GM21723 (cell line): ENCODE measurements around the gene CYB561D2.

ENCODE experiments used
- ATAC-seq: cut with Tn5 transposase; IDR thresholded peaks from one replicate; pipeline ENCODE4 v1.9.1; 2021; ENCODE audit warnings: mild to moderate bottlenecking, moderate library complexity; ENCODE audit not compliant: unreplicated experiment

The CYB561D2 gene

DNA sequence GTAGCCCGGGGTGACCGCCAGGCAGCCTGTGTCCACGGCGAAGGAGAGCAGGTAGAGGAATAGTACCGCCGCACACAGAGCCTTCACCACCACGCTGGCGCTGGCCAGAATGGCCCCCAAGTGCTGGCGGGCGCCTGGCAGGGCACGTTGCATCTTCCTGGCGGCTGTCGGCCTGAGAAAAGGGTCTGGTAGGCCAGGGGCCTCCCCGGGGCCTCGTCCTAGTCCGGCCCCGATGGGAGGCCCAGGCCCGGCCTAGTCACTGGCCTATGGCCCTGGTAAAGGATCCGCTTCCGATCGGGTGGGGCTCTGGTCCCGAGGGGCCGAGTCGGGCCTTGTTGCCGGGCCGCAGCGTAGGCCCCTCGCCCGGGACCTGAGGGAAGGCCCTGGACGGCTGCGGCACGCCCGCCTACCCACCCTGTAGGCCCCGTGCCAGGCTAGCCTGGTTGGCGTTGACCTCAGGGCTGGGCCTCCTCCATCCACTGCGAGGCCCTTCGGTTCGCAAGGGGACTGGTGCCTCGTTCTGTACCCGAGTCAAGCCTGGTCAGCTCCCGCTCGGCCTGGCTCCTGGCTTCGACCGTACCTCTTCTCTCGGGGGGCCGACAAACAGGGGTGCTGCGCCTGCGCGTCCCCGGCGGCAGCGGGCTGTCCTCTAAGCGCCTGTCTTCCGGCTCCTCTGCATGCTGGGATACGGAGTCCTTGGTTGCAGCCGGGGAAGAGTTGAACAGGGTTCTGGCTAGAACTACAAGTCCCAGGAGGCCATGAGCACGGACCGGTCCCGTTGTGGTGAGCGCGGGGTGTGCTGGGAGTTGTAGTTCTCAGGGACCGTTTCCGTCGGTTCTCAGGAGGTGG lies 8.5 kb downstream of the CYB561D2 start, which contains the start of gene TMEM115:
Gene TMEM115 (minus strand): TSS at position 611 of the 849 bp plus-strand sequence. CDS start 458 bp downstream, at position 153.
- ATAC-seq: peak; percentile 99

DNA sequence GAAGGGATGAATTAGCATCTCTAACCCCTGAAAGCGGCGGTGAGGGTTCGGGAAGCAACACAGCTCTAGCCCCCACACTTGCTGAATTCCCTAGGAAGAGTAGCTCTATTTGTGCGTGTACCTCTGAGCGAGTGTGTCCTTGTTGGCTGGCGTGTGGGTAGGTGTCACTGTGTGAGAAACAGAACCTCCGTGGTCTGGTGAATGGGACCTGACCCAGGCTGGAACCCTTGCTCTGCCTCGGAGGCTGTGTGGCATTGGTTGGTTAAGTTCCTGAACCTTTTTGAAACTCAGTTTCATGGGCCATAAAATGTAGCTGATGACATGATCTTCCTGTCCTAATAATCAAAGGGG lies 9.1 kb downstream of the CYB561D2 start:
- peak; percentile 15 for ATAC-seq

DNA sequence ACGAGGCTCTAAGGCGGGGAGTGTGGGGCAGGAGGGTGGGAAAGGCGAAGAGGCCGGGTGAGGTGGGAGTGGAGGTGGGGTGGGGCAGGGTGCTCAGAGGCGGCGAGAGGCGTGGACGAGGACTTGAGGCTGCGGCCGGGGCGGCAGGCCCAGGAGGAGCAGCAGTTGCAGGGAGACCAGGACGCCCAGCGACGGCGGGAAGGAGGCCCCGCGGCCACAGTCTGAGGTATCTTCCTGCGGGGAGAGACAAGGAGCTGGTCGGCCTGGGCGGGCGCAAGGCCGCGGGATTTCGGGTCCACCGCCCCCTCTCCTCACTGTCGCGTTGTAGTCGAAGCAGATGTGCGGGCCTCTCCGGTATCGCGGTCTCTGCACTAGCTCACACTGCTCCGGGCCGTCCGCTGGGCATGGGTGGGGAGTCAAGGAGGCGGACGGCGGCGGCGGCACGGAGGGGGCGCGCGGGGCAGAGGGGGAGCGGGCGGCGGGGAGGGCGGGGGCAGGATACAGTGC lies 14.0 kb downstream of the CYB561D2 start:
- no peak for ATAC-seq

DNA sequence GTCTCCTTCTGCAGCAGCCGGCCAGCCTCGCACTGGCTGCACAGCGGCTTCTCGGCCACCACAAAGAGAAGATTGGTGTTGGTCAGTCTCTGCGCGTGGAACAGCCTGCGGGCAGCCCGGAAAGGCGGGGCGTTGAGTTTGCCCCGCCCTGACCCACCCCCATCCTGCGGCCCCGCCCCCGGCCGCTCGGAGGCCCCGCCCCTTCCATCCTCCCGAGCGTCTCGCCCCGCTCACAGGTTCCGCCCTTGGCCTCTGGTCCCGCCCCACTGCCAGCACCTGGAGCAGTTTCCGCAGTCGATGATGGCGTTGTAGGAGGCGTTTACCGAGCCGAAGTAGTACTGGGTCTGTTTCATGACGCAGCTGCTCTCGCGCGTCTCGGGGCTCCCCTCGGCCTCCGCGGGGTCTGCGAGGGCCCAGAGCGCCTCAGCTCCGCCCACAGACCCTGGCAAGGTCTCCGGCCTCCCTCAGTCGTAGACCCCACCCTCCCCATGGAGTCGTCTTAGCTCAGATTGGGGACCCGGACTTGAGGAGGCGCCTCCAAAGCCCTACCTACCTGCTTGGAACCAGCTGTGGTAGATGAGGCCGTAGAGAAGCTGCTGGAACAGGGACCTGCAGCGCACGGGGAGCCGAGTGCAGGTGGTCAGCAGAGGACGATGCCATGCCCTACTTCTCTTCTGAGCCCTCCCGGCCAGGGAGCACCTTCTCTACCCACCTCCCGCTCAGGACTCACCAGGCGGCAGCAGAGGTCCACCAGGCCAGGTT lies 14.6 kb downstream of the CYB561D2 start:
- peak; percentile 85 for ATAC-seq

DNA sequence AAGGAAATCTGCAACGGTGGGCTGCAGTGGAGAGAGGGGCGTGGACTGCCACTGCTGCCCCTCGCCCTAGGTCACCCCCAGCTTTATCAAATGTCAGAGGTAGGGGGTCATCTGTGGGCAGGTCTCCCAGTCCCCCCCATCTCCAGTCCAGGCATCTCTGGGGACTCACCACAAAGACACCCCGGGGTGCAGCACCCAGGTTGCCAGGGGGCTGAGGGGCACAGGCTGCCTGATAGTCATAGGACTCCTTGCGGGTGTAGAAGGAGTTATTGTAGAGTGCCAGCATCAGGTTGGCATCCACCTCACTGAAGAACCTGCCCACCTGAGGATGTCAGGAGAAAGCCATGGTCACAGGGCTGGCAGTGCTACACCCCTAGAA lies 15.2 kb downstream of the CYB561D2 start:
- ATAC-seq: no peak

DNA sequence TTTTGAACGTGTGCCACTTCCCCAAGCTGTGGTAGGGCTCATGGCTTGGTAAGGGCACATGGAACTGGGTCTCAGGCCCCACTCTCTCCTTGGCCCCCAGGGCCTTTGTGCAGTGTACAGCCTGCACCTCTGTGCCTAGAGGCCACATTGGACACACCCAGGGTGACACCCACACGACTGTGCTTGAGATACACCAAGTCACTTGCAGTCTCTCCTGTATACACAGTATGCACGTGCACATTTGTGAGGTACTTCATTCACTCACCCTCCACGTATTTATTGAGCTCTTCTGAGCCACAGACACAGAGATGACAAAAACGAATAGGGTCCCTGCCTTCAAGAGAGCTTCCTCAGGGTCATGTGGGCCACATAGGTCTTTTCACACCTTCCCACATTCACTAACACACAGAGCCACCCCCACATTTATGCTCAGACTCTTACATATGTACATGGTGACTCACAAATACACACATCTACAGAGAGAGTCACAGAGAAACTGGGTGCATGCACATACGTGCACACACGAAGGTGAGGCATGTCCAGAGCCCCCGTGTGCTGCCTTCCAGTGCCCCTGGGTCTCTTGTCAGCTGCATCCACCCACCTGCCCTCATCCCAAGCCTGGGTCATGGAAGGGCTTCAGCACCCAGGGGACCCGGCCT lies 18.5 kb downstream of the CYB561D2 start:
- no peak for ATAC-seq

DNA sequence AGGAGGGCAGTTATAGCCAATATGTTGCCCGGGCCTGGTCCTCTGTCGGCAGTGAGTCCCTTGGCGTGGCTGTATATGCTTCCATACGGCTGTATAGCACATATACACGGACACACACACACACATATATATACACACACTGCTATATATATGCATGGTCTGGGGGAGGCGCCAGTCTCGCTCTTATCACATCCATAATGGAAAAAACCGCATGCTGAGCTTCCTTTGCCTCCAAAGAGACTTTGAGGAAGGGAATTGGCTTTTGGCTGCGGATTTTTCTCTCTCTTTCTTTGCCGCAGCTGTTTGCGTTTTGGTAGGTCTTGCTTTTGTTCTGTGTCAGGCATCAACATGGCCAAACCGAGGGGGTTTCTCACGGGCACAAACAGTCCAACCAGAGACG lies 19.9 kb downstream of the CYB561D2 start:
- ATAC-seq: no peak

DNA sequence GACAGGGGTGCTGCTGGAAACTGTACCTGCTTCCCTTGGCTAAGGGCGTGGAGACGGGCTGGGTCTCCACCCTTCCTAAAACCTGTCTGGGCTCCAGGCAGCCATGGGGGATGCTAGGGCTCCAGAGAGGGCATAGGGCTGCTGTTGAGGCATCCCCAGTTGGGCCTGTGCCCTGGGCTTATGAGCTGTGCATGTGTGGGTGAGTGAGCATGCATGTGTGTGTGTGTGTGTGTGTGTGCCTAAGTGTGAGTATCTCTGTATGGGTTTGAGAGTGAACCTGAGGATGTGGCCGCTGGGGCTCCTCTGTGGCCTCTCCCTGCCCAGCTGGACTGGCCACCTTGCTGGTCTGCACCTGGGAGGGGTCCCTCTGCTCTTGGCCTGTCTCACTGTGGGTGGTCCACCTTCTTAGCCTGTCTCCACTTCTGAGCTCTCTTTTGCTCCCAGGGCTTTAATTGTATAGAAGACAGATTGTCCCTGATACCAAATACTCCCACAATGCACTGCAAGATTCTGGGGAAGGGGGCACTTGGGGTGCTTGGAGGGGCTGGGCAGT lies 20.5 kb downstream of the CYB561D2 start:
- no peak for ATAC-seq

DNA sequence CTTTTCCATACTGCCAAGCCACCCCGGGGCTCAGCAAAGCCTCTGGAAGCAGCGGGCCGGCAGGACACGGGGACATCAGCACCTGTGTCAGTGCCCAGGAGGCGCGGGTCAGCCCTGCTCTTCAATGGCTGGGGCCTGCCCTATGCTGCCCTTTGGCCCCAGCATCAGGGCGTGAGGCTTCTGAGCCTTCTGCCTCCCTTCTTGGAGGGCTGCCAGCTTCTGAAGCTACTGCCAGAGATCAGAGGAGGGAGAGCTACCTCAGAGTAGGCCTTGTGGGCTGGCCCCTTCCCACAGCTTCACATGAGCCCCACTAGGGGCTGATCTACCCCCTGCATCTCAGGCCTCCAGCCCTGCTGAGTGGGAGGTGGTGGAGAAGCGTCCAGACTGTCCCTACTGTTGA lies 21.7 kb downstream of the CYB561D2 start:
- ATAC-seq: no peak

DNA sequence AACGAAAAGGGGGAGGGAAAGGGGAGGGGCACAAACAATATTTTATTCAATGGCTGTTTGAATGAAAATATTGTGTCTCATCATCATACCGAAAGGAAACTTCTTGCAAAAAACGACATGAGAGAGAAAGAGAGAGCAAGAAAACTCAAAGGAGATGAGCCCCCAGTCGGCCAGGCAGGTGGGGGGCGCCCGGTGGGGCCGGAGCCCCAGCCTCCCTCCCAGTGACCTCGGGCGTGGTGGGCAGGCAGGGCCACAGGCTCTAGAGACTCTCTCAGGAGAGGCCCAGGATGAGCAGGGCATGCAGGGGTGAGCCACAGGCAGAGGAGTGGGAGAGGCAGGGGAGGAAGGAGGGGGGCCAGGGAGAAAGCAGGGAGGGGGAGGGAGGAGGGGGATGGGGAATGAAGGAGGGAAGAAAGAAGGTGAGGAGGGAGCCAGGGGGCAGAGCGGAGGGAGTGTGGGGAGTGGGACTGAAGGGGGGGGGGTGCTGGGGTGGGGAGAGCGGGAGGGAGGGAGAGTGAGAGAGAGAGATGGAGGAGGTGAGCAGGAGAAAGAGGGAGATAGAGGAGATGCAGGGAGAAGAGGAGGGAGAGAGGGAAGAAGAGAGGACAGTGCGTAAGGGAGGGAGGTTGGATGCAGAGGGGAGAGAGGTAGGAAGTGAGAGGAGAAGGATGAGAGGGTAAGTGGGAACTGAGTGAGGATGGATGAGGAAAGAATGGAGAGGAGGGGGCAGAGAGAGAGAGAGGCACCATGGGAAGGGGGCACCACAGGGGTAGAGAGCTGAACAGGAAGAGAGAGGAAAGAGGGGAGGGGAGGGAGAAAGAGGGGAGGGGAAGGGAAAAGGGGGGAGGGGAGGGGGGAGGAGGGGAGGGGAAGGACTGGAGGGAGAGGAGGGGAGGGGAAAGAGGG lies 22.7 kb downstream of the CYB561D2 start:
- ATAC-seq: no peak

DNA sequence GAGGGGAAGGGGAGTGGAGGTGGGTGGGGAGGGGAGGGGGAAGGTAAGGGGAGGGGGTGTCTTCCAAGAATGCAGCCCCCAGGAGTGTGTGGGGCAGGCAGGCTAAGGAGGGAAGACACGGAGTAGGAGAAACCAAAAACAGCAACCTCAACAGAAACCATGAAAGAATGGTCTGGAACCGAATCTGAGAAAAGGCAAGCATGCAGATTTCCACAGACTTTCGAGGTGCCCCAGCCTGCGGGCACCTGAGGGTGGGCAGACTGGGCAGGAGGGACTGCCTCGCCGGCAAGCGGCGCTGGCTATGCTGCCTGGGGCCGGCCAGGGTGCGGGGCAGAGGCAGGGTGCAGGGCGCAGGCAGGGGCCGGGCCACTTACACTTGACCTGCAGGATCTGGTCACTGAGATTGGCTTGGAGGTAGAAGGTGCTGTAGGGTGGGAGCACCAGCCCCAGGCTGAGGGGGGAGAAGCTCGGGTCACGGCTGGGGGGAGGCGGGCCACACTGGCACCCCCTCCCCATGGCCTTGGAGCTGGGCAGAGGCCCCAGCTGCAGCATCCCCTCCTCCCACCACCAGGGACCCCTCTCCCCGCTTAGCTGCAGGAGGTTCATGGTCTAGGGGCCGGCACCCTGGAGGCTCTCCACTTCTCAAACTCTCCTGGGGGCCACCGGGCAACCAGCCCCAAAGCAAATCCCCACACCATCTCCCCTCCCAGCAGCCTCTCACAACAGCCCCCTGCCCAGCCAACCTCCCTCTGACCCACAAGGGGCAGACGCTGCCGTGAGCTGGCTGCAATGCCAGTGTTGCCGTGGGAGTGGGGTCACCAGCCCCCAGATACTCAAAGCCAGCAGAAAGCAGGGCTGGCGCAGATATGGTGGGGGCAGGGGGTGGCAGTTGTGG lies 23.9 kb downstream of the CYB561D2 start:
- no peak for ATAC-seq

DNA sequence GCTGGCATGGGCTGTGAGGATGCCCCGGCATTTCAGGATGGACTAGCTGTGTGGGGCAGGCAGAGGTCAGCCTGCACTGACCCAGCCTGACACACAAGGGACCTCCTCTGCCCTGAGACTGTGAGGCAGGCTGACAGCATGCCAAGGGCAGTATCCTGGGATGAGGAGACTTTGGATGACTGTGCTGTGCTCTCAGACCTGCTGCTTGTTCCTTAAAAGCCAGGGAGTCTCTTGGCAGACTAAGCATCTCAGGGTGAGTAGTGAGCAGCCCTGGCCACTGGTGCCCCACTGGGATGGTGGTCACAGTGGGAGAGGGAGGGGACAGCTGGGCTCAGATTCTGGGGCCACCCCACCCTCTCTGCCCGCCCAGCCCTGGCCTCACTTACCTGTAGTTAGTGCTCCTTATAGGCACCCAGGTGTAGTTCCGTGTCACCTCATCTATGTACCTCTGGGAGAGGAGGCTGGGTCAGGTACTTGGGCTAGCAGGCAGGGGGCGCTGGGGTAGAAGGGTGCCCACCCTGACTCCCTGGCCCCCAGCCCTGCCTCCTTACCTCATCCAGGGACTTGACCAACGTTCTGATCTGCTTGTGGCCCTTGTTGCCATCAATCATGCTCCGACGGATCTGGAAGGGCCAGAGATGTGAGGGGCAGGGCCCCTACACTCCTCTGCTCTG lies 24.7 kb downstream of the CYB561D2 start:
- no peak for ATAC-seq

DNA sequence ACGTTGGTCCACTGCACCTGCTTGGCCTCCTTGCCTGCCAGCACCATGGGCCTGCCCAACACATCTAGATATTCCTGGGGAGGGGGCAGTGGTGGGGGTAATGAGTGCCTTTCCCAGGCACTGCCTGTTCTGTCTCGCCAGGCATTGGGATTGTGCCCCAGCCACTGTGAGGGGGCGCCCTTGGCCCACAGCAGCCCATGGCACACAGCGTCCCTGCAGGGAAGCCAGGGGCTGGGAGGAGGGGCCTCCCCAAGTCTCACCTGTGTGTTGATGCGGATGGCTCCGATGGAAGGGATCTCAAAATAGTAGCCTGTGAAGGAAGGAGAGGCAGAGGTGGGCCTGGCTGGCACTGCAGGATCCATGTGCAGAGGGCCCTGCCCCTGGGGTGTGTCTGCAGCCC lies 27.4 kb downstream of the CYB561D2 start:
- ATAC-seq: no peak

DNA sequence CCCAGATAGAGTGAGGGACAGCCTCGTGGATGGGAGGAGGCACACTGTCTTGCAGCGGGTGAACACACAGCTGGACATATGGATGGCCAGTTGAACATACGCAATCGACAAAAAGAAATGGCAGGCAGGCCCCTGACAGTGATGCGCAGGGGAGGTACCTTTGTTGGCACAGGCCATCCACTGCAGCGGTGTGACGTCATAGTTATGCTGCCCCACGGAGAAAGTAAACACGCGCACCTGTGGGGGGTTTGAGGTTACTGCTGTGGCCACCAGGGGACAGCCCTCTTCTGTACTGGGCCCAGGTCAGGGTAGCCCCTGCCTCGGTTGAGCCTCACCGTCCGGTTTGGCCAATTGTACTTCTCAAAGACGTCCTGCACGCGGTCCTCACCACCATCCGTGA lies 28.1 kb downstream of the CYB561D2 start:
- ATAC-seq: no peak

DNA sequence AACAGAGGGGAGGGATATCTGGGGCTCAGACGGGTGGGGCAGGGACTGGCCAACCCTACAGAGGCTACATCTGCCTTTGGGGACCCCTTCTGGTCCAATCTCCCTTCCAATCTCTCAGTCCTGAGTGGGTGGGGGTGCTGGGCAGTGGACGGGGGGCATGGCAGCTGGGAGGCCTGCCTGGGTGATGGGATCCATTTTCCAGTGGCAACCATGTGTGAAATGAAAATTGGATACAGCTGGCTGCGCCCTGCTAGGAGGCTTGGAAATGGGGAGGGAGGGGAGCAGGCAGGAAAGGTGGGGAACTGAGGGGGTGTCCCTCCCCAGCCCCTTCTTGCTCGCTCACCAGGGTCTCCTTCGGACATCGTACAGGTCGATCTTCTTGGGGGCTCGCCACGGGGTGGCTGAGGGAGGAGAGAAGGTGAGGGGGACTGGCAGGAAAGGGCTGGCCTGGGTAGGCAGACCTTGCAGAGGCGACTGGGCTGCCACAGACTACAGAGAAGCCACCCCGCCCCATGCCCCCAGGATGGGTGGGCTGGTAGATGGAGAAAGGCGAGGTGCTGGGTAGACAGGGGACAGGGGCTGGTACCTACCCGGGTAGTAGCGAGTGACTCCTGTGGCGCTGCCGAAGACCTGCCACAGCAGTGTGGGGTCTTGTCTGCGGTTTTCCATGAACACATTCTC lies 29.9 kb downstream of the CYB561D2 start:
- no peak for ATAC-seq

DNA sequence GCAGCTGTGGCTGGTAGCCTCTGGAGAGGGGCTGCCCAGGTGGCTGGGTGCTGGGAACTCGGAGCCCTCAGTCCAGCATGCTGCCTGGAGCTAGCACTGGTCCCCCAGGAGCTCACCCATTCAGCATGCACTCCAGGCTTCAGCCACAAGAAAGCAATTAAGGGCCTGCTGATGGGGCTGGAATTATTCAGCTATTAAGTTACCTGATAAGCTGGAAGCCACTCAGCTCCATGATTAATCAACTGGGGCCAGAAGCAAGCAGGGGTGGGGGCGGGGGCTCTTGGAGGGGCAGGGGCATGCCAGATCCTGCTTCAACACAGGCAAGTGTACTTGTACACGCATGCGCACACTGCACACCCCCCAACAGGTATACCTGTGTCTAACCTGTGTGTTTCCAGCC lies 30.7 kb downstream of the CYB561D2 start:
- no peak for ATAC-seq

DNA sequence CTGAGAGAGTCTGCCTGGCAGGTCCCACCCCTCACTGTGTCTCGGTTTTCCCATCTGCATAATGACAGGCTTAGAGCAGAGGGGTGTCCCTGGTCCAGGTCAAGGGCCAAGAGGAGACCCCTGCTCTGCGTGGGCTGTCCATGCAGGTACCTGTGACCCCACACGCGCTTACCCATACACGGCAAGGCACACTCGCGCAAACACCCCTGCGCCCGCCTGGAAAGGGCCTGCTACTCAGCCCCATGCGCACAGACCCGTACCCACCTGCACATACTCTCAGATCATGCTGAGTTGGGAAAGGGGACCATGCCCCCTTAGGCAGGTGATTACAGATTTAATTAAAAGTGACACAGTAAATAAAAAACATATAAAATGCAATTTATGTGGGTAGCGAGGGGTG lies 32.1 kb downstream of the CYB561D2 start:
- no peak for ATAC-seq

DNA sequence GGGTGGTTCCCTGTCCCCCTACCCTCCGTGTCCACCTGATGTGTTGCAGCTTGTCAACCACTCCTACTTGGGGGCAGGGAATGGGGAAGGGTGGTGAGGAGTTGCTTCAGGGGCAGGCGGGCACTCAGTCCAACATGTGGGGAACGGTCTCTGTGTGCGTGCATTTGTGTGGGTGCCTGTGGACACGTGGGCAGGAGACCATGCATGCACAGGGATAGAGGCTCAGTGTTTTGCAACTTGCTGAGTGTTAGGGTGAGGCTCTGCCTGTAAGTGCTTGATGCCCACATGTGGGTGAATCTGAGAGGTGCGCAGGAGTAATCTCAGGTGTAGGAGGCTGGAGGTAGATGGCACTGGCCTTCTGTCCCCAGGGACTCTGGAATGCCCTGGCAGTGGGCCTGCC lies 33.1 kb downstream of the CYB561D2 start:
- ATAC-seq: no peak
